ENCODE data around the gene TXNRD3.

Gene TXNRD3

GRCh38 chr3:126580746-126581145 lies 74.2 kb downstream of the TXNRD3 start:
- DNase-seq = no peak

- no peak for DNase-seq
These were observed 76.2 kb downstream of the TXNRD3 start for GRCh38 chr3:126578702-126579101.

GRCh38 chr3:126577261-126577660 lies 77.7 kb downstream of the TXNRD3 start:
- no peak for DNase-seq

GRCh38 chr3:126573492-126574117 lies 81.3 kb downstream of the TXNRD3 start:
- no peak for DNase-seq

- no peak for DNase-seq
These were observed 83.8 kb downstream of the TXNRD3 start for GRCh38 chr3:126571078-126571477.

- DNase-seq = no peak
These were observed 84.8 kb downstream of the TXNRD3 start for GRCh38 chr3:126570103-126570541.

- DNase-seq = no peak
These were observed 85.4 kb downstream of the TXNRD3 start for GRCh38 chr3:126569390-126569975.

GRCh38 chr3:126568776-126569342 lies 86.1 kb downstream of the TXNRD3 start:
- DNase-seq = no peak

- DNase-seq = no peak
These were observed 87.1 kb downstream of the TXNRD3 start for GRCh38 chr3:126567696-126568438.

- no peak for DNase-seq
These were observed 92.1 kb downstream of the TXNRD3 start for GRCh38 chr3:126562737-126563276.

GRCh38 chr3:126558336-126559071 lies 96.4 kb downstream of the TXNRD3 start, which contains the start of gene C3orf22:
C3orf22 (minus strand) TSS chr3:126558932; CDS start chr3:126553390, 5,542 bp downstream.
- no peak for DNase-seq

- no peak for DNase-seq
These were observed 97.2 kb downstream of the TXNRD3 start for GRCh38 chr3:126557761-126558160.

GRCh38 chr3:126557415-126557745 lies 97.5 kb downstream of the TXNRD3 start:
- no peak for DNase-seq

All from NCI-H1436 treated with DMSO at 0.1 percent for 48 hours (cell line).